Measurements from ENCODE around the gene MARCKSL1.

The MARCKSL1 gene

DNA sequence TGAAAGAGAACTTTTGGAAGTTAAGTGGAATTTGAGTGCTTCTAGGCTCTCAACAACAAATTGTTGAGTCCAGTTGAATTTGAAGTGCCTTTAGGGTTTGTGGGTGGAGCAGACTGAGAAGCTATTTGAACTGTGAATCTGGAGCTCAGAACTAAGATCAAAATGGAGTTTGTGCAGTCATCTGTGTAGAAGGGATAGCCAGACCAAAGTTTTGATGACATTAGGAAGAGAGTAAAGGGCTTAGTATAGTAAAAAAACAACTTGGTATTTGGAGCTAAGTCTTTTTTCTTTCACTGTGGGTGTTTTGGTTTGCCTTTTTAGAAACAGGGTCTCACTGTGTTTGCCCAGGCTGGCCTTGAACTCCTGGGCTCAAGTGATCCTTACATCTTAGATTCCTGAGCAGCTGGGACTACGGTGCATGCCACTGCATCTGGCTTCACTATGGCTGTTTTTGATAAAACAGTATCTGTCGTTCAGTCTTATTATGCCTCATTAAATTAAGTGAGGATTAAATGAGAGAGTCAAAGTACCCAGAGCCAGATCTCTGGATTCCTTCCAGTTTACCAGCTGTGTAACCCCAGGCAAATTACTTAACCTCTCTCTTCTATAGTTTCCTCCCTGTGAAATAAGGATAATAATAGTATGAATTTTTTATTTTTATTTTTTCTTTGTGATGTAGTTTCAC, 24.2 kb downstream of the MARCKSL1 start:
- Histone ChIP-seq H3K36me3 (no peaks in the 10 kb centered on the region), H3K9me3 (no peaks in the 10 kb centered on the region), H3K4me1 (no peaks in the 10 kb centered on the region), H3K4me3 (ENCODE audit: low read depth, low read length) (no peak overlapping the region), H3K27me3 (no peaks in the 10 kb centered on the region)
- DNase-seq: no peak
- TF ChIP-seq, protein P1, sequence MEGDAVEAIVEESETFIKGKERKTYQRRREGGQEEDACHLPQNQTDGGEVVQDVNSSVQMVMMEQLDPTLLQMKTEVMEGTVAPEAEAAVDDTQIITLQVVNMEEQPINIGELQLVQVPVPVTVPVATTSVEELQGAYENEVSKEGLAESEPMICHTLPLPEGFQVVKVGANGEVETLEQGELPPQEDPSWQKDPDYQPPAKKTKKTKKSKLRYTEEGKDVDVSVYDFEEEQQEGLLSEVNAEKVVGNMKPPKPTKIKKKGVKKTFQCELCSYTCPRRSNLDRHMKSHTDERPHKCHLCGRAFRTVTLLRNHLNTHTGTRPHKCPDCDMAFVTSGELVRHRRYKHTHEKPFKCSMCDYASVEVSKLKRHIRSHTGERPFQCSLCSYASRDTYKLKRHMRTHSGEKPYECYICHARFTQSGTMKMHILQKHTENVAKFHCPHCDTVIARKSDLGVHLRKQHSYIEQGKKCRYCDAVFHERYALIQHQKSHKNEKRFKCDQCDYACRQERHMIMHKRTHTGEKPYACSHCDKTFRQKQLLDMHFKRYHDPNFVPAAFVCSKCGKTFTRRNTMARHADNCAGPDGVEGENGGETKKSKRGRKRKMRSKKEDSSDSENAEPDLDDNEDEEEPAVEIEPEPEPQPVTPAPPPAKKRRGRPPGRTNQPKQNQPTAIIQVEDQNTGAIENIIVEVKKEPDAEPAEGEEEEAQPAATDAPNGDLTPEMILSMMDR (IDR thresholded peaks at IDR 0.05; ENCODE audit: low read depth, low read length): no peak

DNA sequence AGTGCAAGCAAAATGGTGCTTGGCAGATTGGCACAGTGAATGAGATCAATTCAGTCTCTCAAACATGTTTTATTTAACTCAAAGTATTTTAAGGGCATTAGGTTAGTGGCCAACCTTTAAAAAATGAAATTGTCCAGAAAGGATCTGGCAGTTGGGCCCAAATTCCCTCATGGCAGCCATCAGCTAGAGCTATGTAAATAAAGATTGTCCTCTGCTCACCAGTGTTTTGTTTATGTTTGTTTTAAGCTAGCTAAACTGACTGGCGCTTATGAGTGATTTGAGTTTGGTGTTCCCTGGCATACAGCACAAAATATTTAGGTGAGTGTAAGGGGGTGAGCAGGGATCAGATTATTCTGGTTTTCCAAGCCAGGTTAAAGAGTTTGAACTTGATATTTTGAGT, 26.1 kb downstream of the MARCKSL1 start:
- Histone ChIP-seq H3K4me3 (ENCODE audit: low read depth, low read length) (no peak overlapping the region), H3K27me3 (no peaks in the 10 kb centered on the region), H3K4me1 (no peaks in the 10 kb centered on the region), H3K36me3 (peaks cover 3% of the 10 kb centered on the region; the same call in 1 of the 2 replicates), H3K9me3 (no peaks in the 10 kb centered on the region)
- no peak for DNase-seq
- TF ChIP-seq, protein P1 (IDR thresholded peaks at IDR 0.05; ENCODE audit: low read depth, low read length): no peak

DNA sequence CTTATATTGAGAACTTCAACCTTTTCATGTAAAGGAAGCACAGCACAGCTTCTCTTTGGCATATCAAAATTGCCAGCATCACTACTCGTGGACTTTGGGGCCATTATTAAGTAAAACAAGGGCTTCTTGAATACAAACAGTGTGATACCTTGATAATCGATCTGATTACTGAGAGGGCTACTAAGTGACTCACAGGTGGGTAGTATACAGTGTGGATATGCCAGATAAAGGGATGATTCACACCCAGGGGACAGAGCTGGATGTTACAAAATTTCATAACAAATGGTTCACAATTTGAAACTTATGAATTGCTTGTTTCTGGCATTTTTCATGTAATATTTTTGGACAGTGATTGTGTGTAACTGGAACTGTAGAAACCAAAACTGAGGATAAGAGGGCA, 28.7 kb downstream of the MARCKSL1 start:
- Histone ChIP-seq H3K9me3 (no peaks in the 10 kb centered on the region), H3K27me3 (no peaks in the 10 kb centered on the region), H3K4me1 (no peaks in the 10 kb centered on the region), H3K36me3 (peaks cover 4% of the 10 kb centered on the region), H3K4me3 (ENCODE audit: low read depth, low read length) (no peak overlapping the region)
- TF ChIP-seq, protein P1 (IDR thresholded peaks at IDR 0.05; ENCODE audit: low read depth, low read length): no peak
- no peak for DNase-seq

DNA sequence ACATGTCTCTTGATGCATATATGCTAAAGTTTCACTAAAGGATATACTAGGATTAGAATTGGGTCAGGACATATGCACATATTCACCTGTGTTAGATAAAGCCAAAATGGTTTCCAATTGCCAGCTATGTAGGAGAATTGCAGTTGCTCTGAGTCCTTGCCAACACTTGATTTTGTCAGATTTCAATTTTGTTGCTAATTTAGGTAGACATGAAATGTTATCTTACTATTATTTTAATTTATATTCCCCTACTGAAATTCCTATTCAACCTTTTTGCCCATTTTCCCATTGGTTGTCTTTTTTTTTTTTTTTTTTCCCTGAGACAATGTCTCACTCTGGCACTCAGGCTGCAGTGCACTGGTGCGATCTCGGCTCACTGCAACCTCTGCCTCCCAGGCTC, 30.7 kb downstream of the MARCKSL1 start:
- TF ChIP-seq, protein P1 (IDR thresholded peaks at IDR 0.05; ENCODE audit: low read depth, low read length): no peak
- Histone ChIP-seq H3K36me3 (peaks cover 4% of the 10 kb centered on the region), H3K27me3 (no peaks in the 10 kb centered on the region), H3K4me3 (ENCODE audit: low read depth, low read length) (no peak overlapping the region), H3K9me3 (no peaks in the 10 kb centered on the region), H3K4me1 (no peaks in the 10 kb centered on the region)
- no peak for DNase-seq

DNA sequence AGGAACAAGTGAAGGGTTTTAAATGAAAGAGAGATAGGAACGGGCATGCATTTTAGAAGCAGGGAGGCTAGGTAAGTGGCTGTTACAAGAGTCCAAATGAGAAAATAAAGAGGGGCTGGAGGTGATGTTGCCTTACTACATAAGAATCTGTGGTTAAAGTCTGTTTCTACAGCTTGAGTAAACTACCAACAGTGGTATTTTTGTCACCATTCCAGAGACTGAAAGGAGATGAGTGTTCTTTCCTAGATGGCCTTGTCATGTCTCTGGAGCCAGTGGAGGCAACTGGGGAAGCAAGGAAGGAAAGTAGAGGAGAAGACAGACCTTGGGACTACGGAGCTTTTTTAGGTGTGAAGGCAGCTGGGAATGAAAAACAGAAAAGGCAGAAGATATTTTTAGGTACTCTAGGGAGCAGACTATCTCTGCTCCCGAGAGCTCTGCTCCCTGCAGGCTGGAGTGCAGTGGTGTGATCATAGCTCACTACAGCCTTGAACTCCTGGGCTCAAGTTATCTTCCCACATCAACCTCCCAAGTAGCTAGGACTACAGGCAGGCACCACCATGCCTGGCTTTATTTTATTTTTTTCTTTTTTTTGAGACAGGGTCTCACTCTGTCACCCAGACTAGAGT, 31.9 kb downstream of the MARCKSL1 start:
- TF ChIP-seq, protein P1 (IDR thresholded peaks at IDR 0.05; ENCODE audit: low read depth, low read length): no peak
- Histone ChIP-seq H3K36me3 (peaks cover 4% of the 10 kb centered on the region), H3K27me3 (no peaks in the 10 kb centered on the region), H3K4me1 (no peaks in the 10 kb centered on the region), H3K4me3 (ENCODE audit: low read depth, low read length) (no peak overlapping the region), H3K9me3 (no peaks in the 10 kb centered on the region)
- DNase-seq: no peak

DNA sequence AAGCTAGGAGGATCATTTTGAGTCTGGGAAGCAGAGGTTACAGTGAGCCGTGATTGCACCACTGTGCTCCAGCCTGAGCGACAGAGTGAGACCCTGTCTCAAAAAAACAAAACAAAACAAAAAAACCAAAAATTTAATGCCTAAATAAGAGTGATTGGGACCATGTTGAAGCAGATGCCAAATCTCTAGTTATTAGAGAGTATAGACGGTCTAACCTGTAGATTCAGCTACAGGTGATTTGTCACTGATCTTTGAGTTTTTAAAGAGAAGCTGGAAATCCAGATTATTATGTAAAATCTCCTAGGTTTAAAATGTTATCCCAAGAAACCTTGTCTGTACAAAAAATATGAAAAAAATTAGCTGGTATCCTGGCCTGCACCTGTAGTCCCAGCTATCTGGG, 32.7 kb downstream of the MARCKSL1 start:
- Histone ChIP-seq H3K4me3 (ENCODE audit: low read depth, low read length) (no peak overlapping the region), H3K9me3 (no peaks in the 10 kb centered on the region), H3K36me3 (peaks cover 4% of the 10 kb centered on the region), H3K4me1 (no peaks in the 10 kb centered on the region), H3K27me3 (no peaks in the 10 kb centered on the region)
- TF ChIP-seq, protein P1 (IDR thresholded peaks at IDR 0.05; ENCODE audit: low read depth, low read length): no peak
- DNase-seq: no peak

Measured in BE2C (cell line).